ENCODE data around the gene FHOD3.
"Not testable (repeated sequence)": the region's sequence is repeated elsewhere in the genome, so short reads cannot be mapped to it uniquely, and the experiment has no call there.

FHOD3 gene

GRCh38 chr18:36719630-36720029, 422.1 kb downstream of the FHOD3 start:
- in situ Hi-C loops (cut with HindIII; ENCODE audit: low sequenced_read_pairs) = no loop called here

- in situ Hi-C loops (cut with HindIII; ENCODE audit: low sequenced_read_pairs) = not testable (repeated sequence)
Measured at GRCh38 chr18:36721351-36721750, 423.8 kb downstream of the FHOD3 start.

GRCh38 chr18:36724169-36724568, 426.7 kb downstream of the FHOD3 start:
- in situ Hi-C loops (cut with HindIII; ENCODE audit: low sequenced_read_pairs) = no loop called here

GRCh38 chr18:36724591-36725001, 427.1 kb downstream of the FHOD3 start:
- in situ Hi-C loops (cut with HindIII; ENCODE audit: low sequenced_read_pairs) = no loop called here

- in situ Hi-C loops (cut with HindIII; ENCODE audit: low sequenced_read_pairs) = no loop called here
Measured at GRCh38 chr18:36728345-36728744, 430.8 kb downstream of the FHOD3 start.

- in situ Hi-C loops (cut with HindIII; ENCODE audit: low sequenced_read_pairs) = no loop called here
Measured at GRCh38 chr18:36729197-36729596, 431.7 kb downstream of the FHOD3 start.

GRCh38 chr18:36732264-36732663, 434.8 kb downstream of the FHOD3 start:
- in situ Hi-C loops (cut with HindIII; ENCODE audit: low sequenced_read_pairs) = no loop called here

GRCh38 chr18:36733150-36733549, 435.6 kb downstream of the FHOD3 start:
- in situ Hi-C loops (cut with HindIII; ENCODE audit: low sequenced_read_pairs) = no loop called here

- in situ Hi-C loops (cut with HindIII; ENCODE audit: low sequenced_read_pairs) = no loop called here
Measured at GRCh38 chr18:36734596-36734995, 437.1 kb downstream of the FHOD3 start.

GRCh38 chr18:36735130-36735529, 437.6 kb downstream of the FHOD3 start:
- in situ Hi-C loops (cut with HindIII; ENCODE audit: low sequenced_read_pairs) = no loop called here

- in situ Hi-C loops (cut with HindIII; ENCODE audit: low sequenced_read_pairs) = no loop called here
Measured at GRCh38 chr18:36736094-36736493, 438.6 kb downstream of the FHOD3 start.

- in situ Hi-C loops (cut with HindIII; ENCODE audit: low sequenced_read_pairs) = no loop called here
Measured at GRCh38 chr18:36737316-36737715, 439.8 kb downstream of the FHOD3 start.

- in situ Hi-C loops (cut with HindIII; ENCODE audit: low sequenced_read_pairs) = no loop called here
Measured at GRCh38 chr18:36744261-36744876, 446.9 kb downstream of the FHOD3 start.

- in situ Hi-C loops (cut with HindIII; ENCODE audit: low sequenced_read_pairs) = no loop called here
Measured at GRCh38 chr18:36745219-36745975, 447.9 kb downstream of the FHOD3 start.

GRCh38 chr18:36752929-36753865, 455.7 kb downstream of the FHOD3 start:
- in situ Hi-C loops (cut with HindIII; ENCODE audit: low sequenced_read_pairs) = no loop called here

- in situ Hi-C loops (cut with HindIII; ENCODE audit: low sequenced_read_pairs) = no loop called here
Measured at GRCh38 chr18:36756242-36756641, 458.7 kb downstream of the FHOD3 start.

- in situ Hi-C loops (cut with HindIII; ENCODE audit: low sequenced_read_pairs) = no loop called here
Measured at GRCh38 chr18:36757081-36757480, 459.6 kb downstream of the FHOD3 start.

GRCh38 chr18:36757991-36758390, 460.5 kb downstream of the FHOD3 start:
- in situ Hi-C loops (cut with HindIII; ENCODE audit: low sequenced_read_pairs) = no loop called here

GRCh38 chr18:36758623-36759022, 461.1 kb downstream of the FHOD3 start:
- in situ Hi-C loops (cut with HindIII; ENCODE audit: low sequenced_read_pairs) = no loop called here

GRCh38 chr18:36759167-36759776, 461.8 kb downstream of the FHOD3 start:
- in situ Hi-C loops (cut with HindIII; ENCODE audit: low sequenced_read_pairs) = no loop called here

- in situ Hi-C loops (cut with HindIII; ENCODE audit: low sequenced_read_pairs) = no loop called here
Measured at GRCh38 chr18:36760598-36760997, 463.1 kb downstream of the FHOD3 start.

Data from DLD1 (cell line).